HG02973 (cell line): ENCODE results near the gene THOC1.

Experiments used
- ATAC-seq: cut with Tn5 transposase; IDR thresholded peaks from one replicate; pipeline ENCODE4 v1.9.1; 2021; ENCODE audit warnings: moderate library complexity; ENCODE audit not compliant: unreplicated experiment

Gene THOC1

GRCh38 chr18:286515-287310 is 18.9 kb upstream of the THOC1 start:
- ATAC-seq: no peak

- no peak for ATAC-seq
Observed at GRCh38 chr18:285817-286216, 18.0 kb upstream of the THOC1 start.

- ATAC-seq: no peak
Observed at GRCh38 chr18:275486-275885, 7.6 kb upstream of the THOC1 start.

GRCh38 chr18:274313-274712 is 6.5 kb upstream of the THOC1 start:
- ATAC-seq: no peak

GRCh38 chr18:273525-273924 is 5.7 kb upstream of the THOC1 start:
- ATAC-seq: no peak

GRCh38 chr18:272650-273049 is 4.8 kb upstream of the THOC1 start:
- no peak for ATAC-seq

GRCh38 chr18:269480-270095 is 1.7 kb upstream of the THOC1 start:
- ATAC-seq: no peak

- ATAC-seq: no peak
Observed at GRCh38 chr18:267380-267687, 513 bp downstream of the THOC1 start.

- no peak for ATAC-seq
Observed at GRCh38 chr18:261398-262073, 6.3 kb downstream of the THOC1 start.

GRCh38 chr18:260547-260946 is 7.3 kb downstream of the THOC1 start:
- no peak for ATAC-seq

GRCh38 chr18:255171-255570 is 12.7 kb downstream of the THOC1 start:
- ATAC-seq: no peak

- ATAC-seq: no peak
Observed at GRCh38 chr18:253121-253520, 14.7 kb downstream of the THOC1 start.

- ATAC-seq: no peak
Observed at GRCh38 chr18:251572-251971, 16.3 kb downstream of the THOC1 start.

GRCh38 chr18:250685-251084 is 17.2 kb downstream of the THOC1 start:
- ATAC-seq: no peak

GRCh38 chr18:248053-248452 is 19.8 kb downstream of the THOC1 start:
- no peak for ATAC-seq

GRCh38 chr18:245282-245847 is 22.5 kb downstream of the THOC1 start:
- no peak for ATAC-seq

GRCh38 chr18:240175-240574 is 27.7 kb downstream of the THOC1 start:
- no peak for ATAC-seq

GRCh38 chr18:231563-231962 is 36.3 kb downstream of the THOC1 start:
- no peak for ATAC-seq

- no peak for ATAC-seq
Observed at GRCh38 chr18:228586-228985, 39.3 kb downstream of the THOC1 start.

- ATAC-seq: no peak
Observed at GRCh38 chr18:227902-228301, 39.9 kb downstream of the THOC1 start.

- no peak for ATAC-seq
Observed at GRCh38 chr18:227374-227773, 40.5 kb downstream of the THOC1 start.

- ATAC-seq: no peak
Observed at GRCh38 chr18:225745-226144, 42.1 kb downstream of the THOC1 start.
